Esophagus squamous epithelium (tissue), 5 donors: ENCODE measurements around the gene ZNF121. TPM values are rescaled to one million over a fixed set of nuclear protein-coding genes. Genes with fewer than 3 reads are reported as not detected.
"Not testable (repeated sequence)": the region's sequence is repeated elsewhere in the genome, so short reads cannot be mapped to it uniquely, and the experiment has no call there.

ENCODE experiments used
- DNase-seq: peaks from one replicate; lab custom pipeline; 2025; lab: John Stamatoyannopoulos, UW
- H3K27ac ChIP-seq, 4 donors: fragments of 200-600 bp; sonication (generic); one replicate each; pipeline ENCODE4 v1.5.1; 2016 to 2019; ENCODE audit warnings: mild to moderate bottlenecking in 1 of 4
- H3K27me3 ChIP-seq, 4 donors: fragments of 200-600 bp; sonication (generic); 1 replicate in 3 of 4; 2 replicates in 1 of 4; pipeline versions ENCODE4 v1.5.1 to v1.6.0; 2017 to 2021; ENCODE audit warnings: antibody characterized with exemption in 1 of 4
- H3K36me3 ChIP-seq, 3 donors: fragments of 200-600 bp; sonication (generic); one replicate each; pipeline ENCODE4 v1.5.1; 2016 to 2019
- H3K4me1 ChIP-seq, 3 donors: fragments of 200-600 bp; sonication (generic); one replicate each; pipeline ENCODE4 v1.5.1; 2017 to 2019
- H3K4me3 ChIP-seq, 4 donors: fragments of 200-600 bp; sonication (generic); 1 replicate in 3 of 4; 2 replicates in 1 of 4; pipeline ENCODE4 v1.5.1; 2016 to 2019; ENCODE audit warnings: mild to moderate bottlenecking in 2 of 4, moderate library complexity in 1 of 4
- H3K9me3 ChIP-seq, 3 donors: fragments of 200-600 bp; sonication (generic); one replicate each; pipeline ENCODE4 v1.5.1; 2016 to 2019
- POLR2A ChIP-seq, 4 donors: fragments of 450-650 bp; IDR thresholded peaks; one replicate each; pipeline ENCODE4 v1.6.1; 2017; ENCODE audit warnings: antibody characterized with exemption in 4 of 4, mild to moderate bottlenecking in 4 of 4, moderate library complexity in 3 of 4
- WGBS, 2 donors: methylation state at CpG; one replicate each; pipeline ENCODE4 v1.1.5; 2018; 5-methylcytosine and 5-hydroxymethylcytosine counted together
- intact Hi-C: fragments of 100-400 bp; cut with DNase I; formaldehyde crosslinking; loops from one replicate; pipeline ENCODE4 v1.15.0; 2022
- total RNA-seq, 4 donors: library from RNA; depleted of rRNA; stranded (reverse); fragments of >200 nt; gene quantifications; one replicate each; pipeline ENCODE4 v1.1.0, GENCODE V29; 2016
- TF ChIP-seq, protein P1 (sequence below), 6 experiments: fragments of 450-650 bp in 4 of 6; fragments of 200-600 bp in 2 of 6; sonication (generic) in 2 of 6; IDR thresholded peaks; one replicate each; pipeline ENCODE4 v1.5.1; 2016 to 2019; ENCODE audit warnings: antibody characterized with exemption in 6 of 6, mild to moderate bottlenecking in 4 of 6, moderate library complexity in 4 of 6
- donor health status: DM: yes; HTN: yes; CAD: no.

Gene ZNF121
- total RNA-seq, 4 donors from 2014 or later = 23.7 to 48.6 (median 31.1) TPM

DNA sequence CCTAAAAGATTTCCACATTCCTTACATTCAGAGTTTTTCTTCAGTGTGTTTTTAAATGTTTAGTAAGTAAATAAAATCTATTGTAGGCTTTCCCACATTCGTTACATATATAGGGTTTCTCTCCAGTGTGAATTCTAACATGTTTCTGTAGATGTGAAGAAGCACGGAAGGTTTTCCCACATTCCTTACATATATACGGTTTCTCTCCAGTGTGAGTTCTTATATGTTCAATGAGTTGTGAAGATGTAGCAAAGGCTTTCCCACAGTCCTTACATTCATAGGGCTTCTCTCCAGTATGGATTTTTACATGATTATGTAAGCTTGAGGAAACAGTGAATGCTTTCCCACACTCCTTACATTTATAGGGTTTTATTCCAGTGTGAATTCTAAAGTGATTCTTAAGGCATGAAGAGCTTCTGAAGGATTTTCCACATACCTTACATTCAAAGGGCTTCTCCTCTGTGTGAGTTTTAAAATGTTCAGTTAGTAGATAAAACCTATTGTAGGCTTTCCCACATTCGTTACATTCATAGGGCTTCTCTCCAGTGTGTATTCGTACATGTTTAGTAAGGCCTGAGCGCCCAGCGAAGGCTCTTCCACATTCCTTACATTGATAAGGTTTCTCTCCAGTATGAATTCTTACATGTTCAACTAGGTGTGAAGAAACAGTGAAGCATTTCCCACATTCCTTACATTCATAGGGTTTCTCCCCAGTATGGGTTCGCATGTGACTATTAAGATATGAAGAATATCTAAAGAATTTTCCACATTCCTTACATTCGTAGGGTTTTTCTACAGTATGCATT lies 18.2 kb downstream of the ZNF121 start:
- Histone ChIP-seq H3K4me3 (peak overlapping the region in 1 of 4 donors; percentile 8), H3K27me3 (no peaks in the 10 kb centered on the region), H3K9me3 (peaks cover 32 to 100% (median 99%) of the 10 kb centered on the region in 3 donors), H3K36me3 (peaks cover 31 to 100% (median 45%) of the 10 kb centered on the region in 3 donors), H3K4me1 (no peaks in the 10 kb centered on the region), H3K27ac (no peak overlapping the region)
- DNase-seq = no peak
- TF ChIP-seq, protein P1, sequence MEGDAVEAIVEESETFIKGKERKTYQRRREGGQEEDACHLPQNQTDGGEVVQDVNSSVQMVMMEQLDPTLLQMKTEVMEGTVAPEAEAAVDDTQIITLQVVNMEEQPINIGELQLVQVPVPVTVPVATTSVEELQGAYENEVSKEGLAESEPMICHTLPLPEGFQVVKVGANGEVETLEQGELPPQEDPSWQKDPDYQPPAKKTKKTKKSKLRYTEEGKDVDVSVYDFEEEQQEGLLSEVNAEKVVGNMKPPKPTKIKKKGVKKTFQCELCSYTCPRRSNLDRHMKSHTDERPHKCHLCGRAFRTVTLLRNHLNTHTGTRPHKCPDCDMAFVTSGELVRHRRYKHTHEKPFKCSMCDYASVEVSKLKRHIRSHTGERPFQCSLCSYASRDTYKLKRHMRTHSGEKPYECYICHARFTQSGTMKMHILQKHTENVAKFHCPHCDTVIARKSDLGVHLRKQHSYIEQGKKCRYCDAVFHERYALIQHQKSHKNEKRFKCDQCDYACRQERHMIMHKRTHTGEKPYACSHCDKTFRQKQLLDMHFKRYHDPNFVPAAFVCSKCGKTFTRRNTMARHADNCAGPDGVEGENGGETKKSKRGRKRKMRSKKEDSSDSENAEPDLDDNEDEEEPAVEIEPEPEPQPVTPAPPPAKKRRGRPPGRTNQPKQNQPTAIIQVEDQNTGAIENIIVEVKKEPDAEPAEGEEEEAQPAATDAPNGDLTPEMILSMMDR (IDR thresholded peaks at IDR 0.05) = no peak
- no peak for TF ChIP-seq POLR2A (IDR thresholded peaks at IDR 0.05)
- intact Hi-C loops = no loop called here
- 95 to 98% methylated on average over 9 of the region's 9 CpGs for WGBS, 2 donors

- peaks cover 0 to 94% (median 13%) of the 10 kb centered on the region in 3 donors for H3K9me3 ChIP-seq
- peaks cover 0 to 4% (median 0%) of the 10 kb centered on the region in 3 donors for H3K36me3 ChIP-seq
- no peak overlapping the region for H3K27ac ChIP-seq
- no peak overlapping the region for H3K4me3 ChIP-seq
- no peaks in the 10 kb centered on the region for H3K27me3 ChIP-seq
- intact Hi-C loops = no loop called here
- DNase-seq = no peak
- TF ChIP-seq, protein P1 (IDR thresholded peaks at IDR 0.05) = no peak
- no peak for TF ChIP-seq POLR2A (IDR thresholded peaks at IDR 0.05)
- WGBS, 2 donors = 87% methylated on average over 3 to 5 of the region's 7 CpGs
- no peaks in the 10 kb centered on the region for H3K4me1 ChIP-seq
These were observed 31.6 kb downstream of the ZNF121 start for GRCh38 chr19:9552536-9553274.

- Histone ChIP-seq H3K4me1 (no peaks in the 10 kb centered on the region), H3K27me3 (no peaks in the 10 kb centered on the region), H3K4me3 (no peak overlapping the region), H3K9me3 (peaks cover 0 to 77% (median 16%) of the 10 kb centered on the region in 3 donors), H3K27ac (no peak overlapping the region), H3K36me3 (no peaks in the 10 kb centered on the region)
- no CpG with 5 or more reads among the region's 11 CpGs for WGBS, 2 donors
- TF ChIP-seq POLR2A (IDR thresholded peaks at IDR 0.05) = no peak
- TF ChIP-seq, protein P1 (IDR thresholded peaks at IDR 0.05) = no peak
- intact Hi-C loops = no loop called here
- DNase-seq = no peak
These were observed 36.4 kb downstream of the ZNF121 start for GRCh38 chr19:9547870-9548269.

DNA sequence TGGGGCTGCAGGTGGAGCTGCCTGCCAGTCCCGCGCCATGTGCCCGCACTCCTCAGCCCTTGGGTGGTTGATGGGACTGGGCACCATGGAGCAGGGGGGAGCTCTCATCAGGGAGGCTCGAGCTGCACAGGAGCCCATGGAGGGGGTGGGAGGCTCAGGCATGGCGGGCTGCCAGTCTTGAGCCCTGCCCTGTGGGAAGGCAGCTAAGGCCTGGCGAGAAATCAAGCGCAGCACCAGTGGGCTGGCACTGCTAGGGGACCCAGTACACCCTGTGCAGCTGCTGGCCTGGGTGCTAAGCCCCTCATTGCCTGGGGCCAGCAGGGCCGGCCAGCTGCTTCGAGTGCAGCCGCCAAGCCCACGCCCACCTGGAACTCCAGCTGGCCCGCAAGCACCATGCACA lies 43.0 kb downstream of the ZNF121 start:
- H3K27ac ChIP-seq, H3K27me3 ChIP-seq, H3K4me3 ChIP-seq, H3K36me3 ChIP-seq, DNase-seq, intact Hi-C loops: not testable (repeated sequence)
- peaks cover 5 to 19% (median 7%) of the 10 kb centered on the region in 3 donors for H3K4me1 ChIP-seq
- H3K9me3 ChIP-seq = peaks cover 0 to 24% (median 0%) of the 10 kb centered on the region in 3 donors
- WGBS, 2 donors = no CpG with 5 or more reads among the region's 12 CpGs

DNA sequence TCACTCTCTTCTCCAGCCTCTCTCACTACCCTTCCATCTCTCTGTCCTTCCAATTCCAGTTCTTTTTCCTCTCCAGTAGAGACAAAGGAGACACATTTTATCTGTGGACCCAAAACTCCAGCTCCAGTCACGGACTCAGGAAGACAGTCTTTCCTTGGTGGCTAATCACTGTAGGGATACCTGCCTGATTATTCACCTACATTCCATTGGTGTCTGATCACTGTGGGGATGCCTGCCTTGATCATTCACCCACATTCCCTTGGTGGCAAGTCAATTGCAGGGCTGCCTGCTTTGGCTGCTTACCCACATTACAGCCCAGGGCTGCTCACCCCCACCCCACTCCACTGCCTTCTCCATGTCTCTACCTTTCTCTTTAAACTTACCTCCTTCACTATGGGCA lies 44.4 kb downstream of the ZNF121 start:
- H3K27me3 ChIP-seq, DNase-seq, H3K4me3 ChIP-seq, intact Hi-C loops: not testable (repeated sequence)
- peaks cover 5 to 19% (median 7%) of the 10 kb centered on the region in 3 donors for H3K4me1 ChIP-seq
- WGBS, 2 donors = 61 to 87% methylated on average over 1 of the region's 1 CpG
- H3K27ac ChIP-seq = peak overlapping the region in 3 of 4 donors; percentile 21 to 97 (median 34)
- H3K36me3 ChIP-seq = peaks cover 9 to 16% (median 10%) of the 10 kb centered on the region in 3 donors
- peaks cover 0 to 26% (median 7%) of the 10 kb centered on the region in 3 donors for H3K9me3 ChIP-seq

DNA sequence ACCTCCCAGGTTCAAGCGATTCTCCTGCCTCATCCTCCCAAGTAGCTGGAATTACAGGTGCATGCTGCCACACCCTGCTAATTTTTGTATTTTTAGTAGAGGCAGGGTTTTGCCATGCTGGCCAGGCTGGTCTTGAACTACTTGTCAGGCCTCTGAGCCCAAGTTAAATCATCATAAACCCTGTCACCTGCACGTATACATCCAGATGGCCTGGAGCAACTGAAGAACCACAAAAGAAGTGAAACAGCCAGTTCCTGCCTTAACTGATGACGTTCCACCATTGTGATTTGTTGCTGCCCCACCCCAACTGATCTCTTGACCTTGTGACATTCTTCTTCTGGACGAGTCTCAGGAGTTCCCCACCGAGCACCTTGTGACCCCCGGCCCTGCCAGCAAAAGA lies 45.1 kb downstream of the ZNF121 start:
- intact Hi-C loops, DNase-seq, H3K27me3 ChIP-seq: not testable (repeated sequence)
- 78 to 88% methylated on average over 5 to 6 of the region's 6 CpGs for WGBS, 2 donors
- H3K4me1 ChIP-seq = peaks cover 5 to 19% (median 7%) of the 10 kb centered on the region in 3 donors
- H3K27ac ChIP-seq = peak overlapping the region; percentile 94 to 98 (median 96)
- H3K4me3 ChIP-seq = peak overlapping the region in 3 of 4 donors; percentile 76 to 84 (median 82)
- peaks cover 15 to 23% (median 17%) of the 10 kb centered on the region in 3 donors for H3K36me3 ChIP-seq
- peaks cover 0 to 30% (median 13%) of the 10 kb centered on the region in 3 donors for H3K9me3 ChIP-seq
